HEK293 (cell line): ENCODE data around the gene SYTL3.

ENCODE experiments used
- MZF1 ChIP-seq: fragments of 450-650 bp; formaldehyde crosslinking; IDR thresholded peaks from 2 replicates; pipeline ENCODE4 v1.5.1; 2017; ENCODE audit warnings: missing biosample characterization, missing genetic modification characterization, borderline replicate concordance
- SP7 ChIP-seq: fragments of 450-650 bp; formaldehyde crosslinking; IDR thresholded peaks from 2 replicates; pipeline ENCODE4 v1.5.1; 2016; ENCODE audit warnings: missing biosample characterization, missing genetic modification characterization
- ZBTB48 ChIP-seq: fragments of 450-650 bp; formaldehyde crosslinking; IDR thresholded peaks from 2 replicates; pipeline ENCODE4 v1.5.1; 2016; ENCODE audit warnings: missing biosample characterization, missing genetic modification characterization
- ZNF521 ChIP-seq: fragments of 450-650 bp; formaldehyde crosslinking; IDR thresholded peaks from 2 replicates; pipeline ENCODE4 v1.5.1; 2017; ENCODE audit warnings: missing biosample characterization, mild to moderate bottlenecking, missing genetic modification characterization
- TF ChIP-seq, protein P1 (sequence below): fragments of 450-650 bp; formaldehyde crosslinking; IDR thresholded peaks from 2 replicates; pipeline ENCODE4 v1.5.1; 2016; ENCODE audit warnings: missing biosample characterization, missing genetic modification characterization
- TF ChIP-seq, protein P2 (sequence below): fragments of 450-650 bp; IDR thresholded peaks from 2 replicates; pipeline ENCODE4 v1.5.1; 2018; ENCODE audit warnings: missing biosample characterization, mild to moderate bottlenecking, missing genetic modification characterization

DNA sequence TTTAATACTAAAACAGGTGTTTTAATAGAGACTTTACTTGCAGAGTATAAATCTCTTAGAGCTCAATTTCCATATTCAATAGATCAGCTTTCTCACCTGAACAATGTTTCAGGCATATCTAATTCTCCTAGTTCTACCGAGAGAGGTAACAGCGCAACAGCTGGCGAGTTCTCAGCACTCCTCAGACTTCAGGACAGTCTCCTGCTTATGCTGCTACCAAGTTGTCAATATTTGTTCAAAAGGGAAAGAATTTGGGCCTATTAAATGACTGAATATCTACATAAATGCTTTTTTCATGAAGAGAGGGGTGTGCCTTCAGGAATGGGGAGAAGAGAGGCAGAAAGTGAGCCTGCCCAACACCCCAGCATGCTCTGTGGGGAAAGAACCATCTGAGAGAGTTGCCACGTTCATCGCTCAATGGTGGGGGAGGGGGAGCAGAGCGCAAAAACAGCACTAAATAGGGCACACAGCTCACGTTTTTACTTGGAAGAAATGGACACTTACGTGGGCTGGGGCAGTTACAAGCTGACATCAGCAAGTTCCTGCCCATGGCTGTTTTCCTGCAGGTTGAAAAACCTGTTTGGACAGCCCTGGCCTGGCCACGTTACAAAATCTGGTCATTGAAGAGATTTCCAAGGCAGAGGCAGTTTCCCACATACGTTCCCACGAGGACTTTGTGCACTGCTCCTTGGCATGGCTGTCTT lies 131.3 kb downstream of the SYTL3 start:
- no peak for TF ChIP-seq ZBTB48 (tag by site-specific recombination)
- TF ChIP-seq MZF1 (tag by site-specific recombination) = no peak
- TF ChIP-seq, protein P1, sequence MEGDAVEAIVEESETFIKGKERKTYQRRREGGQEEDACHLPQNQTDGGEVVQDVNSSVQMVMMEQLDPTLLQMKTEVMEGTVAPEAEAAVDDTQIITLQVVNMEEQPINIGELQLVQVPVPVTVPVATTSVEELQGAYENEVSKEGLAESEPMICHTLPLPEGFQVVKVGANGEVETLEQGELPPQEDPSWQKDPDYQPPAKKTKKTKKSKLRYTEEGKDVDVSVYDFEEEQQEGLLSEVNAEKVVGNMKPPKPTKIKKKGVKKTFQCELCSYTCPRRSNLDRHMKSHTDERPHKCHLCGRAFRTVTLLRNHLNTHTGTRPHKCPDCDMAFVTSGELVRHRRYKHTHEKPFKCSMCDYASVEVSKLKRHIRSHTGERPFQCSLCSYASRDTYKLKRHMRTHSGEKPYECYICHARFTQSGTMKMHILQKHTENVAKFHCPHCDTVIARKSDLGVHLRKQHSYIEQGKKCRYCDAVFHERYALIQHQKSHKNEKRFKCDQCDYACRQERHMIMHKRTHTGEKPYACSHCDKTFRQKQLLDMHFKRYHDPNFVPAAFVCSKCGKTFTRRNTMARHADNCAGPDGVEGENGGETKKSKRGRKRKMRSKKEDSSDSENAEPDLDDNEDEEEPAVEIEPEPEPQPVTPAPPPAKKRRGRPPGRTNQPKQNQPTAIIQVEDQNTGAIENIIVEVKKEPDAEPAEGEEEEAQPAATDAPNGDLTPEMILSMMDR (tag by site-specific recombination) = no peak
- TF ChIP-seq SP7 (tag by site-specific recombination) = no peak
- TF ChIP-seq, protein P2, sequence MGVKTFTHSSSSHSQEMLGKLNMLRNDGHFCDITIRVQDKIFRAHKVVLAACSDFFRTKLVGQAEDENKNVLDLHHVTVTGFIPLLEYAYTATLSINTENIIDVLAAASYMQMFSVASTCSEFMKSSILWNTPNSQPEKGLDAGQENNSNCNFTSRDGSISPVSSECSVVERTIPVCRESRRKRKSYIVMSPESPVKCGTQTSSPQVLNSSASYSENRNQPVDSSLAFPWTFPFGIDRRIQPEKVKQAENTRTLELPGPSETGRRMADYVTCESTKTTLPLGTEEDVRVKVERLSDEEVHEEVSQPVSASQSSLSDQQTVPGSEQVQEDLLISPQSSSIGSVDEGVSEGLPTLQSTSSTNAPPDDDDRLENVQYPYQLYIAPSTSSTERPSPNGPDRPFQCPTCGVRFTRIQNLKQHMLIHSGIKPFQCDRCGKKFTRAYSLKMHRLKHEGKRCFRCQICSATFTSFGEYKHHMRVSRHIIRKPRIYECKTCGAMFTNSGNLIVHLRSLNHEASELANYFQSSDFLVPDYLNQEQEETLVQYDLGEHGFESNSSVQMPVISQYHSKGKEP (tag by site-specific recombination) = no peak
- no peak for TF ChIP-seq ZNF521
